ENCODE data around the gene ZNF217.
"Not testable (repeated sequence)": the region's sequence is repeated elsewhere in the genome, so short reads cannot be mapped to it uniquely, and the experiment has no call there.

The ZNF217 gene

DNA sequence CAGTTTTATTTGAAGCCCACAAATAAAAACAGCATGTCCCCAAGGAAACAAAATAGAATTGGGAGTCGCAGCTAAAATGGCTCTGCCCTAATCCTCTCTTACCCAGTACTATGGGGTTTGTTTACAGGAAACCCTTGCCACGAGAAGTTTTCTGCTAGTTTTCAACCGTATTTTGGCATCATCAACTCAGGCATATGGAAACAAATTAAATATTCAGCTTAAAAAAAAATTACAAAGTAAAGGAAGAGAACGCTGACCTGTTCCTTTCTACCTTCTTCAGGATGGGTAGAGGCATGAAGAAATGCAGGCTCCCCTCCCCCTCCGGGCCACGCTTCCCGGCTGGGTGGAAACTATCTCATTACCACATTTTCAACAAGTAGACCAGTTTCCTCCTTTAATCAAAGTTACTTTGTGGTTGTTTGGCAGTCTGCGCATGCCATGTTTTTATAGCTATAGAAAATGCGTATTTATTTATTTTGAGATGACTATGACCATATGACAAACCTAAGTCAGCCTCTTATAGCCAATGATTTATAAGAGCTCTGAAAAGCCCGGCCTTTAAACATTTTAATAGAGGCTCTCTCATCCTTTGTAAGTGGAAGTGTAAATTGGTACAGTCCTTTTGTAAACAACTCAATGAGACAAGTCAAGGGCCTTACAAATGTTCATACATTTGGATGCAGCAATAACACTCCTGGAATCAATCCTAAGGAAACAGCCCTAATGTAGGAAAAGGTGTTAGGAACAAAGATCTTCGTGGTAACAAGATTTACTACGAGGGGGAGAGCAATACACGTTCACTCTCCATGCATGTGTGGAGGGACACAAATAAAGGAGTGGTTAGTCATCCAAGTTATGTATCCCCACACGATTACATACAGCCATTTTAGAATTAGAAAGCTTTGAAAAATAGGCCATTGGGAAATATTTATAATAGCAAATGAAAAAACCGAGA, 16.1 kb upstream of the ZNF217 start:
- Mint-ChIP-seq H3K4me3 (peak overlapping the region; percentile 83), H3K27me3 (no peaks in the 10 kb centered on the region), H3K9me3 (no peaks in the 10 kb centered on the region), H3K4me1 (peaks cover 52% of the 10 kb centered on the region), H3K27ac (peak overlapping the region; percentile 98), H3K36me3 (peaks cover 20% of the 10 kb centered on the region)
- CTCF ChIA-PET: interaction anchor here (0.6 to 4.8 kb wide), 7 partner anchors 12 to 330 kb away, joined by 3 to 33 read pairs (median 4); no protein-coding TSS in a partner anchor
- peak; percentile 90 for DNase-seq

DNA sequence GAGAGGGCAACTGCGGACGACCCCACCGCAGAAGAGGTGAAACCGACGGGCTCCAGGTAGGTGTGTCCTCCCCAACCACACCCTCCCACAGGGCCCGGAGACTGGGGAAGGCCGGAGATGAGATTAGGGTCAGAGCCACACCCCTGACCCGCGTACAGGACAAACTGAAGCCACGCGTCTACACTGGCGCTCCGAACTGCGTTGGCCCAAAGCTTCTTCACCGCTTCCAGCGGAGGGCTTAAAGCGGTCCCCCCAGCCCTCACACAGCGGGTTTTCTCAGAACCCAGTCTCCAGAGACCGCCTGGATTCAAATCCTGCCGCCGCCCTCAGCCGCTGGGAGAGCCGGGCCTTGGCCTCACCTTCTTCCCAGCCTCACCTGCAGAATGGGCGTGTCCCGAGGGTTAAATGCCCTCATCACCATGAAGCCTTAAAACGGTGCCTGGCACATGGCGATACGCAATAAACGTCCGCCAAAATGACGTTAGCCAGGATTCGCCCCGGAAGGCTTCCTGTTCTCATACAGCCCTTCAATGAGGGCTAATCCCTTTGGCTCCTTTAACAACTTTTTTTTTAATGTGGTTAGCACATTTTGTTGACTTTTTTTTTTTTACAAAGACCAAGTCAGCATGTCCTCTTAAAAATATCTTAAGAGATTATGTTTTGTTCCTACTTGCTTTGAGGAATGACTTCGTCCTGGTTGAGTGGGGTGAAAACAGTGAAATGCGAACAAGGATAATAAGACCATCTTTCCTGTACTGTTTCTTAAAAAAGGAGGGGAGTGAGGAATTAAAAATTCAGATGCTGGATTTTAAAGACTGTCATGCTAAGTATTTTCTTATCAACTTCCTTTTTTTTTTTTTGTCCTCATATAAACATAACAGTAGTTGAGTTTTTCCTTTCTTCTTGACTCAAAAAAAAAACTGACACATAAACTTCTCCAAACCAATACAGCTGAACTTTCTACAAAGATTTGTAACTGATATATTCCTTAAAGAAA, 15.1 kb upstream of the ZNF217 start:
- H3K4me1 Mint-ChIP-seq: peaks cover 55% of the 10 kb centered on the region
- H3K36me3 Mint-ChIP-seq: peaks cover 26% of the 10 kb centered on the region
- no peaks in the 10 kb centered on the region for H3K27me3 Mint-ChIP-seq
- H3K4me3 Mint-ChIP-seq: peak overlapping the region; percentile 83
- DNase-seq: peak; percentile 61
- CTCF ChIA-PET: interaction anchor here (1.1 to 4.8 kb wide), 6 partner anchors 12 to 307 kb away, joined by 3 to 33 read pairs (median 4); no protein-coding TSS in a partner anchor
- peak overlapping the region; percentile 98 for H3K27ac Mint-ChIP-seq
- H3K9me3 Mint-ChIP-seq: no peaks in the 10 kb centered on the region

DNA sequence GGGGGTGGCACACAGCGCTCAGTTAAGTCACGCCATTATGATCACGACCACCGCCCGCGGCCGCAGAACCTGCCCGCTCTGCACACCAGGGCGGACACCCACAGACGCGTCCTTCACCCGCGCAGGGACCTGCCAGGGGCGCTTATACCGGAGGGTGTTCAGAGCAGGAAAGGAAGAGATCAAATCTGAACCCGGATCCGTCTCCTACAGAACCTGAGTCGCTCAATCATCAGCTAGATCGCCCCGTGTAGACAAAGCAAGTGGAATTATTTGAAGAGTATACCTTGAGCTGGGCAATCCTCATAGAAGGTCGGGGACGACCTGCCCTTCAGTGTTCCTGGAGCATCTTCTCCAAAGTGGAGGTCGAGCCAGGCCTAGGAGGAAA, 14.4 kb upstream of the ZNF217 start:
- Mint-ChIP-seq H3K36me3 (peaks cover 28% of the 10 kb centered on the region), H3K27ac (peak overlapping the region; percentile 98), H3K9me3 (no peaks in the 10 kb centered on the region), H3K27me3 (no peaks in the 10 kb centered on the region), H3K4me3 (peak overlapping the region; percentile 83), H3K4me1 (peaks cover 50% of the 10 kb centered on the region)
- CTCF ChIA-PET: no interaction called here
- DNase-seq: no peak

DNA sequence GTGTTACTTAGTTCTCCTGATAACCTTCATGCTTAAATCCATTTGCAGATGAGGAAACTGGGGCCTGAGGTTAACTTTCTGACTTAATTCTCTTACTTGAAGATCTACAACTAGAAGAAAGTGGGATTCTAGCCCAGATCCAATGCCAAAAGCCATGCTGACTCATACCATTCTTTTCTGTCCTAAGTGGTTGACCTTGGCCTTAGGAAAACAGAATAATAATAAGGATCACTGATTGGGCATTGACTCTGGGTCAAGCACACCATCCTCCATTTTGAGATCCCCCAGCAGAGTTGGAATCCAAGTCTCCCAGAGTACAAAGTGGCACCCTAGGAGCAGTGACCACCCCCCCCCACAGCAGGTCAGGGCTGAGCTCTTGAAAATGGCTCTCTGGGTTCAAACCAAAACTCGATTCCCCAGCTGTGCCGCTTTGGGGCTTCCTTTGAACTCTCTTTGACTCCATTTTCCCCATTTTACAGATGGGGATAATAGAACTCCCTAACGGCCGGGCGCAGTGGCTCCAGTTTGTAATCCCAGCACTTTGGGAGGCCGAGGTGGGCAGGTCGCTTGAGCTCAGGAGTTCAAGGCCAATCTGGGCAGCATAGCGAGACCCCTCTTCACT, 12.8 kb upstream of the ZNF217 start:
- no peak overlapping the region for H3K27ac Mint-ChIP-seq
- CTCF ChIA-PET: no interaction called here
- H3K27me3 Mint-ChIP-seq: no peaks in the 10 kb centered on the region
- H3K36me3 Mint-ChIP-seq: peaks cover 35% of the 10 kb centered on the region
- no peak for DNase-seq
- H3K4me1 Mint-ChIP-seq: peaks cover 47% of the 10 kb centered on the region
- no peaks in the 10 kb centered on the region for H3K9me3 Mint-ChIP-seq
- no peak overlapping the region for H3K4me3 Mint-ChIP-seq

DNA sequence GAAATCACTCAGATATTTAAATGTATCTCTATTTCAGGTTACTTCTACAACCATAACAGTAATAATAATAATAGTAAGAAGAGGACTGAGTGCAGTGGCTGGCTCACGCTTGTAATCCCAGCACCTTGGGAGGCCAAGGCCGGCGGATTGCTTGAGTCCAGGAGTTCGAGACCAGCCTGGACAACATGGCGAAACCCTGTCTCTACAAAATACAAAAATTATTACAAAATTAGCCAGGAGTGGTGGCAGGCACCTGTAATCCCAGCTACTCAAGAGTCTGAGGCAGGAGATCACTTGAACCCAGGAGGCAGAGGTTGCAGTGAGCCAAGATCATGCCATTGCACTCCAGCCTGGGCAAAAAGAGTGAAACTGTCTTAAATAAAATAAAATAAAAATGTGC, 11.8 kb upstream of the ZNF217 start:
- H3K36me3 Mint-ChIP-seq: peaks cover 41% of the 10 kb centered on the region
- CTCF ChIA-PET, H3K27ac Mint-ChIP-seq, H3K4me3 Mint-ChIP-seq, H3K9me3 Mint-ChIP-seq, DNase-seq, H3K27me3 Mint-ChIP-seq: not testable (repeated sequence)
- peaks cover 51% of the 10 kb centered on the region for H3K4me1 Mint-ChIP-seq

DNA sequence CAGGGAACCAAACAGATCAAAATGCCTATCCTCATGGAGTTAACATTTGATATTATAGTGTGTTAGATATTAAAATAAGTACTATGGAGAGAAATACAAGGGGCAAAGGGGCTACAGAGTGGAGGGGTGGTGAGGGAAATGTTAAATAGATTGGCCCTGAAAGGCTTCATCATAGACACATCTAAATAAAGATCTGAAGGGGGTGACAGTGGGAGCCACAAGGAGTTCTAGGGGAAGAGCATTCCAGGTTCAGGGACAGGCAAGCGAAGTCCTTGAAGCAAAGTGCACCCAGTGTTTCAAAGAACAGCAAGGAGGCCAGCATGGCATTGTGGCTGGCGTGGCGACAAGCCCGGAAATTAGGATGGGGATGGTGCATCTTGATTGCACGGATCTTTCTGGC, 11.2 kb upstream of the ZNF217 start:
- H3K27me3 Mint-ChIP-seq, CTCF ChIA-PET, DNase-seq, H3K9me3 Mint-ChIP-seq, H3K27ac Mint-ChIP-seq, H3K4me3 Mint-ChIP-seq: not testable (repeated sequence)
- peaks cover 49% of the 10 kb centered on the region for H3K4me1 Mint-ChIP-seq
- peaks cover 43% of the 10 kb centered on the region for H3K36me3 Mint-ChIP-seq

DNA sequence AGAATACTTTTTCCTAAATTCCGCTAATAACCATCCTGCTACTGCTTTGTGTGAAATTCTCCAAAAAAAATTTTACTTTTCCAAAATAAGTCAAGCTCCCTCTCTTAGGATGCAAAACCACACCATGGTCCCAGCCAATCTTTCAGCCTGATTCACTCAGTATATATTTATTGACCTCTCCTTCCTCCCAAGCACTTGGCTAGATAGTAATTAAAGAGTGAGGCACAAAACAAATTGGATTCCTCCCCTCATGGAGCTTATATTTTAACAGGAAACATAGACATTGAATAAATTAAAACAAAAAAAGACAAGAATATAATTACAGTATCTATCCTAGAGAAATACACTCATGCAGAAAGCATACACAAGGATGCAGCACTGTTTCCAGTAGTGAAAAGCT, 9.0 kb upstream of the ZNF217 start:
- H3K9me3 Mint-ChIP-seq: no peaks in the 10 kb centered on the region

DNA sequence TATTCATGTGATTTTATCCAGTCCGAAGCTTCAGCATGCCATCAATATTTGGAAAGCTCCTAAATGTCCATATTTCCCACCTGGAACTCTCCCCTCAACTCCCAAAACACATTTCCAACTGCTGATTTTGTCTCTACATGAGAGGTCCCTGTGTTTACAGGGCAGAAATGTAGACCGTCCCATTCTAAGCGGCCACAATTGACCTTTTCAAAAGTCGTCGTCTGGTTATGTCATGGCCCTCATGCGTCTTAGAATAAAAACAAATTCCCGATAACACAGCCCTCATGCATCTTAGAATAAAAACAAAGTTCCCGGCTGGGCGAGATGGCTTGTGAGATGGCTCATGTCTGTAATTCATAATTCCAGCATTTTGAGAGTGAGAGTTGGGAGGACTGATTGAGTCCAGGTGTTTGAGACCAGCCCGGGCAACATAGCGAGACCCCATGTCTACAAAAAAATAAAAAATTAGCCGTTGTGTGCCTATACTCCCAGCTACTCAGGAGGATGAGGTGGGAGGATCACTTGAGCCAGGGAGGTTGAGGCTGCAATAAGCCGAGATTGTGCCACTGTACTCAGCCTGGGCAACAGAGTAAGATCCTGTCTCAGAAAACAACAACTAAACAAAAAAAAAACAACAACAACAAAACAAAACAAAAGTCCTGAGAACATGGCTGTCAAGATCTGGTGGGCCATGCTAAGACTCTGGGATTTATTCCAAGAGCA, 6.4 kb upstream of the ZNF217 start:
- Mint-ChIP-seq H3K9me3 (no peaks in the 10 kb centered on the region), H3K27ac (peak overlapping the region; percentile 22), H3K4me1 (peaks cover 69% of the 10 kb centered on the region), H3K27me3 (no peaks in the 10 kb centered on the region), H3K4me3 (no peak overlapping the region), H3K36me3 (peaks cover 51% of the 10 kb centered on the region)
- CTCF ChIA-PET: no interaction called here
- no peak for DNase-seq

More for the DNA sequence above, 9.0 kb upstream of the ZNF217 start:
- H3K27ac Mint-ChIP-seq: no peak overlapping the region
- H3K27me3 Mint-ChIP-seq: no peaks in the 10 kb centered on the region
- no peak overlapping the region for H3K4me3 Mint-ChIP-seq
- H3K36me3 Mint-ChIP-seq: peaks cover 40% of the 10 kb centered on the region
- H3K4me1 Mint-ChIP-seq: peaks cover 52% of the 10 kb centered on the region
- DNase-seq: no peak
- CTCF ChIA-PET: interaction anchor here (0.9 kb wide), 1 partner anchor 55 kb away, joined by 3 read pairs; no protein-coding TSS in a partner anchor

DNA sequence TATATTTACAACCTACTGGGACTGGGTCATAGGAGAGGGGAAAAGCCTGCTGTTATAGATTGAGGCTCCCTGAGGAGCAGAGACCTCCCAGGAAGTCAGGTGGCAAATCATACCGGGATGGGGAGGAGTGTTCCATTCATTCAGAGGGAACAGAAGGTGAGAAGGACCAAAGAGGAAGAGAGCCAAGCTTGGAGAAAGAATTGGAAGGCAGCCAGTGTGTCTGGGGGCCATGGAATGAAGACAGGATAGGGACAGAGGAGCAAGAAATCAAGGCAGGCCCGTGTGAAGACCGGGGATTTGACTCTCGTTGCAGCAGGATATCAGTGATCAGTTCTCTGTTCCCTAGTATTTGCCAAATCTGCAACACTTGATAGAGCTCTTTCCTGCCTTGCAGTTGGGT, 5.7 kb upstream of the ZNF217 start:
- H3K27me3 Mint-ChIP-seq: no peaks in the 10 kb centered on the region
- H3K9me3 Mint-ChIP-seq: no peaks in the 10 kb centered on the region
- no peak overlapping the region for H3K4me3 Mint-ChIP-seq
- peaks cover 46% of the 10 kb centered on the region for H3K36me3 Mint-ChIP-seq
- peak overlapping the region; percentile 22 for H3K27ac Mint-ChIP-seq
- DNase-seq: no peak
- H3K4me1 Mint-ChIP-seq: peaks cover 65% of the 10 kb centered on the region
- CTCF ChIA-PET: no interaction called here

DNA sequence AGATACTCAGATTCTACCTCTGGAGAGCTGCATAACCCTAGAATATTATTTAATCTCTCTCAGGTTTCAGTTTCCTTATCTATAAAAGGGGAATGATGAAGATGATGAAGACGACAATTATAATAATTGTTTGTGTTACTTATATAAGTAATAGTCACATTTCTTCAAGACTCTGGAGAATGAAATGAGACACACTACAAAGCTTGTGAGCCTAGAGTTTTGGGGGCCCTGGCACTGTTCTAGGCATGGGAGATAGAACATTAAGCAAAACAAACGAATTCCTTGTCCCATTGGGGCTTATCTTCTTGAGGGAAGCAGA, 5.4 kb upstream of the ZNF217 start:
- Mint-ChIP-seq H3K27me3 (no peaks in the 10 kb centered on the region), H3K4me3 (peak overlapping the region; percentile 11), H3K4me1 (peaks cover 65% of the 10 kb centered on the region), H3K36me3 (peaks cover 46% of the 10 kb centered on the region), H3K27ac (peak overlapping the region; percentile 77), H3K9me3 (no peaks in the 10 kb centered on the region)
- CTCF ChIA-PET: no interaction called here
- no peak for DNase-seq

DNA sequence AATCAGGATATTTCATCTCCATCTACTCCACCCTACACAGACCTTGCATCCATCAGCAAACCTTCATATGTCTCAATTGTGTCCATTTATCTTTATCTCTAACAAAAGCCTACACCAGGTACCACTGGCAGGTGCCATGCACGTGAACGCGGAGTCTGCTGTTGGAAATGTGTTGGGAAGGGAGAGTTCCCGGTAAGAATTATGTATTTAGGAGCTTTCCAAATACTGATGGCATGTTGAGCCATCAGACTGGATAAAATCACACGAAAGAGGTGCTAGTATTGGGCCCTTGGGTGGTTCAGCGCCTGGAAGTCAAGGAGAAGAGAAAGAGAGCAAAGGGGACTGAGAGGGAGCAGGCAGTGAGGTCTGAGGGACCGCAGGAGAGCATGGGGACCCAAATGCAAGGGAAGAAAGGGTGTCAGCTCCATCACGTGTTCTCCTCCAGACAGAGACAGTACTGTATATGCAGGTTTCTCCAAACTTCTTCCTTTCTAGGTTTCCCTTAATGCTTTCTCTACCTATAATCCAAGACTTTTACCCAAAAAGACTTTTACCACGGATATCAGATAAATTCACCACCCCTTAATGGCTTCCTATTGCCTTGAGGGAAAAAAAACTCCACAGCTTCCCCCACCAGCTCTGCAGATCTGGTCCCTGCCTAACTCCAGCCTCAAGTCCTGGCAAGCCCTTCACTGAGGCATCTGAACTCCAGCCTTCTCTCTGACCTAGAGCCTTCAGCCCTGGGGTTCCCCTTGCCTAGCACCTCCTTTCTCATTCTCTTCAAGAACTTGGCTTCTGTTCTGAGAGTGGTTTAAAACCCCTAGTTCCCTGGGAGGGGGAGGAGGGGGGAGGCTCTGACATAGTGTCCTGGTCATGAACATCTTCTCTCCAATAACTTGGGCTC, 4.8 kb upstream of the ZNF217 start:
- DNase-seq: peak; percentile 42
- H3K9me3 Mint-ChIP-seq: no peaks in the 10 kb centered on the region
- H3K4me3 Mint-ChIP-seq: peak overlapping the region; percentile 32
- peaks cover 43% of the 10 kb centered on the region for H3K36me3 Mint-ChIP-seq
- H3K4me1 Mint-ChIP-seq: peaks cover 62% of the 10 kb centered on the region
- H3K27me3 Mint-ChIP-seq: no peaks in the 10 kb centered on the region
- H3K27ac Mint-ChIP-seq: peak overlapping the region; percentile 77
- CTCF ChIA-PET: no interaction called here

DNA sequence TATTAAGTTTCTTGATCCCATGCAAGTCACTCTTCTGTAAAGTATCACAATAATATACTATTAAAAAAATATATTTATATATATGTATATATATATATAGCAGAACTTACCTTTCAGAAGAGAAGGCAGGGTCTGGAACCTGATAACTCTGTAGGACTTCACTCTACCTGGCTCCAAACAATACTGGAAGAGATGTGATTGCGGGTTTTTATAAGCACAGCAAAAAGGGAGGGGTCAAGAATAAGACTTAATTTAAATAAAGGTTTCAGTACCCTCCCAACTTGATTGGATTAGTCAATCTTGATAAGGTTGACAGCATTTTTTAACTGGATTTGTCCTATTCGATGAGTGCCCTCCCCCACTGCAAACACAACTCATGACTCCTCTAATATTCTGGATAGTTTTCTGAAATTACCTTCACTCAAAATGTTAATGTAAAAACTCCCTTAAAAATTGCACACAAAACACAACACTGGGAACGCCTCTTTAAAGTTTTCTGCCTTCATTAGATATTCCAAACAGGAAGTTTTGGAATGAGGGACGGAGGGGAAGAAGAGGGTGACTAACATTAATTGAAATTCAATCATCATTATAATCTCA, 4.0 kb upstream of the ZNF217 start:
- H3K36me3 Mint-ChIP-seq: peaks cover 40% of the 10 kb centered on the region
- H3K9me3 Mint-ChIP-seq: no peaks in the 10 kb centered on the region
- peak overlapping the region; percentile 99 for H3K27ac Mint-ChIP-seq
- CTCF ChIA-PET: interaction anchor here (1.1 kb wide), 1 partner anchor 319 kb away, joined by 3 read pairs; no protein-coding TSS in a partner anchor
- H3K27me3 Mint-ChIP-seq: no peaks in the 10 kb centered on the region
- peak overlapping the region; percentile 32 for H3K4me3 Mint-ChIP-seq
- no peak for DNase-seq
- peaks cover 59% of the 10 kb centered on the region for H3K4me1 Mint-ChIP-seq

Measured in activated naive CD4-positive, alpha-beta T cell treated with anti-CD3 and anti-CD28 coated beads, Interleukin-2, amount 10 ng/mL, durations not matched to agents 7 days and 5 days (primary cell).